ENCODE results near the gene ACOT7. TPM values are rescaled to one million over a fixed set of nuclear protein-coding genes. Genes with fewer than 3 reads are reported as not detected.

Gene ACOT7
- total and polyA plus RNA-seq, 2 experiments from 2014 or later, result 20.3 to 39.9 TPM

DNA sequence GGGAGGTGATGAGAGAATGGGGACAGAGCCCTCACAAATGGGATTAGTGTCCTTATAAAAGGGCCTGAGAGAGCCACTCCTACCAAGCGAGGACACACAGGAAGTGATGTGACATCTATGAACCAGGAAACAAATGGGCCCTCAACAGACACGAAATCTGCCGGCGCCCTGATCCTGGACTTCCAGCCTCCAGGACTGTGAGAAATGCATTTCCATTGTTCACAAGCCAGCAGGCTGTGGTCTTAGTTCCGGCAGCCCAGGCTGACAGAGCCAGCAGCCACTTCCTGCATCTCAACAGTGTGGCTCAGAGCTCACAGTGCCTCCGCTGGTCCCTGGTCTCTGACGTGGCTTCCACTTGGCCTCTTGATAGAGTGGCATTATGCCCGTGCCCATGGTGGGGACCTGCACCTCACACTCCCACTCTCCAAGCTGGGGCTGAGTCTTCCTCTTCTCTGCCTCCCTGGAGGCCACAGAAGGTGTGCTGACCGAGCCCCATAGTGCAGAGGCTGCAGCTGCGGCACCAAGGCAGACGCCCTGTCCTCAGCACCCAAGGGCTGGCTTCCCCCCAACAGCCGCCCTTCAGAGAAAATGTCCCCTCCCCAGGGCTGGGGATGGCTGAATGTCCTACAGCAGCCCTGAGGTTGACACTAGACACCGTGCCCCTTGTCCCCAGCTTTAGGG, 44.9 kb downstream of the ACOT7 start:
- Histone ChIP-seq H3K27me3 (no peaks in the 10 kb centered on the region), H3K4me2 (no peak overlapping the region), H3K27ac (no peak overlapping the region), H3K4me3 (no peak overlapping the region), H3K9me2 (replicated peaks; ENCODE audit: insufficient read depth) (no peaks in the 10 kb centered on the region), H4K20me1 (ENCODE audit: insufficient read depth, poor library complexity, severe bottlenecking) (no peaks in the 10 kb centered on the region), H3K4me1 (ENCODE audit: insufficient read depth) (peaks cover 5% of the 10 kb centered on the region), H2AFZ (no peak overlapping the region), H3K9me3 (ENCODE audit: low read depth) (no peaks in the 10 kb centered on the region), H3K79me2 (peaks cover 5% of the 10 kb centered on the region), H3K36me3 (replicated peaks; ENCODE audit: insufficient read depth, low read depth) (no peaks in the 10 kb centered on the region)
- DNase-seq (ENCODE audit: low spot score), result no peak
- 88% methylated on average over 13 of the region's 13 CpGs for WGBS (ENCODE audit: low lambda C conversion rate, missing lambda C conversion rate)
- no peak for TF ChIP-seq EZH2phosphoT487 (IDR thresholded peaks at IDR 0.05; ENCODE audit: low read depth, severe bottlenecking, unreplicated experiment)
- no peak for TF ChIP-seq EZH2 (IDR thresholded peaks at IDR 0.05; ENCODE audit: borderline replicate concordance)
- TF ChIP-seq, protein P1, sequence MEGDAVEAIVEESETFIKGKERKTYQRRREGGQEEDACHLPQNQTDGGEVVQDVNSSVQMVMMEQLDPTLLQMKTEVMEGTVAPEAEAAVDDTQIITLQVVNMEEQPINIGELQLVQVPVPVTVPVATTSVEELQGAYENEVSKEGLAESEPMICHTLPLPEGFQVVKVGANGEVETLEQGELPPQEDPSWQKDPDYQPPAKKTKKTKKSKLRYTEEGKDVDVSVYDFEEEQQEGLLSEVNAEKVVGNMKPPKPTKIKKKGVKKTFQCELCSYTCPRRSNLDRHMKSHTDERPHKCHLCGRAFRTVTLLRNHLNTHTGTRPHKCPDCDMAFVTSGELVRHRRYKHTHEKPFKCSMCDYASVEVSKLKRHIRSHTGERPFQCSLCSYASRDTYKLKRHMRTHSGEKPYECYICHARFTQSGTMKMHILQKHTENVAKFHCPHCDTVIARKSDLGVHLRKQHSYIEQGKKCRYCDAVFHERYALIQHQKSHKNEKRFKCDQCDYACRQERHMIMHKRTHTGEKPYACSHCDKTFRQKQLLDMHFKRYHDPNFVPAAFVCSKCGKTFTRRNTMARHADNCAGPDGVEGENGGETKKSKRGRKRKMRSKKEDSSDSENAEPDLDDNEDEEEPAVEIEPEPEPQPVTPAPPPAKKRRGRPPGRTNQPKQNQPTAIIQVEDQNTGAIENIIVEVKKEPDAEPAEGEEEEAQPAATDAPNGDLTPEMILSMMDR (IDR thresholded peaks at IDR 0.05; ENCODE audit: poor library complexity), result no peak

DNA sequence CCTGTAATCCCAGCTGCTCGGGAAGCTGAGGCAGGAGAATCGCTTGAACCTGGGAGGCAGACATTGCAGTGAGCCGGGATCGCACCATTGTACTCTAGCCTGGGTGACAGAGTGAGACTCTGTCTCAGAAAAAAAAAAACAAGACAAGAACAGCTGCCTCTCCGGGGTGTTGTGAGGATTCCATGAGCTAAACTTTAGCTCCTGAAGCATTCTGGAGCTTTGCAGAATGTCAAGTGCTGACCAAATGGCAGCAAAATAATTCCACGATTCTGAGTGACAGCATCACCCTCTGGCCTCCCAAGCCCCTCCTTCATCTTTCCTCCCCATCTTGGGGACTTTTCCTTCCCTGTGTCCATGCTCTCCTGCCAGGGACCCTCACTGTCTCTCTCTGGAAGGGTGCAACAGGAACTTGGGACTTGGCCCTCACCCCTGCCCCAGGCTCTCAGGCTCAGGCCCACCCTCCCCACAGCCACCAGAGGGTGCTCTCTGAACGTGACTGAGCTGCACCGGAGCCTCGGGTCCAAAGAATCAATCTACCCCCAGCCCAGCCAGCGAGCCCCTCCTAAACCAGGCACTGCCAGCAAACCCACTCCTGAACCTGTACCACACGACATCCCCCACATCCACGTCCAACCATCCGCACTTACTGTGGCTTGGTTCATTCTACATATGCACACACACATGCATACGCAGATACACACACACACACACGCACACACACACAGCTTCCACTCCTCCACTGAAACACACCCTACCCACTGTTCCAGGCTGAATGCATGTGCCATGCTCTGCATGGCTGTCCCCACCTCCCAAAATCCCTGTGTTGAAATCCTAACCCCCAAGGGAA, 45.7 kb downstream of the ACOT7 start:
- H3K27ac ChIP-seq, result no peak overlapping the region
- no peak overlapping the region for H2AFZ ChIP-seq
- H3K9me3 ChIP-seq (ENCODE audit: low read depth), result no peaks in the 10 kb centered on the region
- DNase-seq (ENCODE audit: low spot score), result peak; percentile 65
- no peaks in the 10 kb centered on the region for H3K9me2 ChIP-seq (replicated peaks; ENCODE audit: insufficient read depth)
- WGBS (ENCODE audit: low lambda C conversion rate, missing lambda C conversion rate), result 71% methylated on average over 15 of the region's 15 CpGs
- no peaks in the 10 kb centered on the region for H3K4me1 ChIP-seq (ENCODE audit: insufficient read depth)
- no peaks in the 10 kb centered on the region for H4K20me1 ChIP-seq (ENCODE audit: insufficient read depth, poor library complexity, severe bottlenecking)
- no peaks in the 10 kb centered on the region for H3K36me3 ChIP-seq (replicated peaks; ENCODE audit: insufficient read depth, low read depth)
- H3K4me3 ChIP-seq, result no peak overlapping the region
- TF ChIP-seq, protein P1 (IDR thresholded peaks at IDR 0.05; ENCODE audit: poor library complexity), result peak; percentile 69
- TF ChIP-seq EZH2phosphoT487 (IDR thresholded peaks at IDR 0.05; ENCODE audit: low read depth, severe bottlenecking, unreplicated experiment), result no peak
- H3K4me2 ChIP-seq, result no peak overlapping the region
- peaks cover 3% of the 10 kb centered on the region for H3K79me2 ChIP-seq
- H3K27me3 ChIP-seq, result no peaks in the 10 kb centered on the region

DNA sequence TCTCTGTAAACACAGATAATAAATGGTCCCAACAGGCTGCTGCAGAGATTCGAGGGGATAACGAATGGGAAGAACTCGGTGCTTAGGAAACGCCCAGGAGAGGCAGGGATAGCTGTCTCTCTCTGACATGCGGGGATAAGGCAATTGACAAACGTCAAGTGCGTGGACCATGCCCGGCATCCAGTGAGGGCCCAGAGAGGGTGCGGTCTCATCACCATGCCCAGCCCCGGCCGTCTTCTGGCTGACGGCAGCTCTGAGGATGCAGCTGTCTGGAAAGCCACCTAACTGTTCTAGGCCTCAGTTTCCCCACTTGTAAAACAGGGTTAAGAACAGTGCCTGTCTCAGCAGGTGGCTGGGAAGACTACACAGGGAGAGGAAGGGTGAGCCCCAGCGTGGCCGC, 48.1 kb downstream of the ACOT7 start:
- H3K79me2 ChIP-seq, result no peaks in the 10 kb centered on the region
- no peaks in the 10 kb centered on the region for H3K36me3 ChIP-seq (replicated peaks; ENCODE audit: insufficient read depth, low read depth)
- no peaks in the 10 kb centered on the region for H3K9me3 ChIP-seq (ENCODE audit: low read depth)
- no peak overlapping the region for H3K27ac ChIP-seq
- no peaks in the 10 kb centered on the region for H3K27me3 ChIP-seq
- no peaks in the 10 kb centered on the region for H4K20me1 ChIP-seq (ENCODE audit: insufficient read depth, poor library complexity, severe bottlenecking)
- H2AFZ ChIP-seq, result no peak overlapping the region
- no peak overlapping the region for H3K4me2 ChIP-seq
- DNase-seq (ENCODE audit: low spot score), result no peak
- WGBS (ENCODE audit: low lambda C conversion rate, missing lambda C conversion rate), result 90% methylated on average over 14 of the region's 14 CpGs
- no peaks in the 10 kb centered on the region for H3K9me2 ChIP-seq (replicated peaks; ENCODE audit: insufficient read depth)
- H3K4me1 ChIP-seq (ENCODE audit: insufficient read depth), result no peaks in the 10 kb centered on the region
- no peak overlapping the region for H3K4me3 ChIP-seq
- no peak for TF ChIP-seq EZH2 (IDR thresholded peaks at IDR 0.05; ENCODE audit: borderline replicate concordance)
- no peak for TF ChIP-seq EZH2phosphoT487 (IDR thresholded peaks at IDR 0.05; ENCODE audit: low read depth, severe bottlenecking, unreplicated experiment)
- TF ChIP-seq, protein P1 (IDR thresholded peaks at IDR 0.05; ENCODE audit: poor library complexity), result no peak
